C4-2B (cell line): Measurements from ENCODE around the gene CHRNA1.

ENCODE experiments used
- CTCF ChIP-seq: fragments of 450-650 bp; conservative IDR thresholded peaks from 2 replicates; pipeline ENCODE4 v1.5.1; 2017; ENCODE audit warnings: mild to moderate bottlenecking
- ZFX ChIP-seq: fragments of 450-650 bp; IDR thresholded peaks from 2 replicates; pipeline ENCODE4 v1.6.1; 2017

DNA sequence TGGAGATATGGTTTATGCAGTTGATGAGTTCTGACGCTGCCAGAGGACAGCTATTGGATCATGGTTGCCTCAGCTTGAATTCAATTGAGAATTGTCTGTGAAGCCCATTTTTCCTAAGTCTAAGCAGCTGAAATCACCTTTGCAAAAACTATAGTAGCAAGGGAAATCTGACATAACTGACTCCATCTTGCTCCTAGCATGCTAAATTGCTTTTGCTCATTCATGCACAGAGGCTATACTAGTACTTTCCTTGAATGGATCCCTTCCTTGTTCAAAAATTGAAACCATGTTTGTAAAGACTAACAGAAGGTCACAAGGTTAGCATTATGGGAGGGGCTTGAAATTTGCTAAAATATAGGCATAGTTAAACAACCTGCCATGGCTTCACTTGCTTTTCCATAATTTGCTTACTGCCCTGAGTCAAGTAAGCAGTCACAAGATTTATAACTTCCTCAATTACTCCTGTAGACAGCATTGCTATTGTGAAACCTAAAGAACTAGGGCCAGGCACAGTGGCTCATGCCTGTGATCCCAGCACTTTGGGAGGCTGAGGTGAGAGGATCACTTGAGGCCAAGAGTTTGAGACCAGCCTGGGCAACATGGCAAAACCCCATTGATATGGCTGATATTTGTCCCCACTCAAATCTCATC is 41.2 kb downstream of the CHRNA1 start:
- TF ChIP-seq CTCF (no peak), ZFX (no peak)
